B cell (primary cell): ENCODE data around the gene GPA33.

Experiments
- CTCF ChIP-seq: fragments of 200-600 bp; IDR thresholded peaks from one replicate; pipeline ENCODE4 v1.8.0; 2022; ENCODE audit warnings: antibody characterized with exemption, mild to moderate bottlenecking
- EZH2 ChIP-seq: IDR thresholded peaks from 2 replicates; pipeline ENCODE4 v1.6.1; 2012; ENCODE audit warnings: borderline replicate concordance, low read depth, mild to moderate bottlenecking, moderate library complexity, low read length; ENCODE audit not compliant: insufficient read depth, poor library complexity, severe bottlenecking

GRCh38 chr1:167083871-167084270 is 6.3 kb downstream of the GPA33 start:
- no peak for TF ChIP-seq CTCF
- no peak for TF ChIP-seq EZH2
